Stimulated activated CD8-positive, alpha-beta memory T cell treated with anti-CD3 and anti-CD28 coated beads, Interleukin-15, amount 100 ng/mL, for 24 hours (primary cell): ENCODE results near the gene ZCCHC8.
"Not testable (repeated sequence)": the region's sequence is repeated elsewhere in the genome, so short reads cannot be mapped to it uniquely, and the experiment has no call there.

Experiments used
- DNase-seq: peaks from one replicate; pipeline ENCODE4 v3.0.0-alpha.2; 2020; ENCODE audit warnings: low read depth

ZCCHC8 gene

DNA sequence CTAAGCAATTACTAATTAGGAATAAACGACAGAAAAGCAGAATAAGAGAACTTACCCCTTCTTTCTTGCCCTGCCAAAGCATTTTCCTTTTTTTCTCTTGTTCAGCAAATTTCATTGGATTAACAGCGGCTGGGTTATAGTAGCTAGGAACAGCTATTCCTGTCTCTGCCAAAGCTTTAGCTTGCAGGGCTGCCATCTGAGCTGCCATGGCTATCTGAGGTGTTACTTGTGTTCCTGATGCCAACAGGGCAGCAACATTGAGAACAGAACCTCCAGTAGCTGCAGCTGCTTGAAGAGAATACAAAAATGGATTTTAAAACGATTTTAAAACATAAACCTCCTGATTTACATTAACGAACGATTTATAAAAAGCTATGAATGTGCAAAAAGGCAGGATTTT lies 7.4 kb upstream of the ZCCHC8 start:
- no peak for DNase-seq

DNA sequence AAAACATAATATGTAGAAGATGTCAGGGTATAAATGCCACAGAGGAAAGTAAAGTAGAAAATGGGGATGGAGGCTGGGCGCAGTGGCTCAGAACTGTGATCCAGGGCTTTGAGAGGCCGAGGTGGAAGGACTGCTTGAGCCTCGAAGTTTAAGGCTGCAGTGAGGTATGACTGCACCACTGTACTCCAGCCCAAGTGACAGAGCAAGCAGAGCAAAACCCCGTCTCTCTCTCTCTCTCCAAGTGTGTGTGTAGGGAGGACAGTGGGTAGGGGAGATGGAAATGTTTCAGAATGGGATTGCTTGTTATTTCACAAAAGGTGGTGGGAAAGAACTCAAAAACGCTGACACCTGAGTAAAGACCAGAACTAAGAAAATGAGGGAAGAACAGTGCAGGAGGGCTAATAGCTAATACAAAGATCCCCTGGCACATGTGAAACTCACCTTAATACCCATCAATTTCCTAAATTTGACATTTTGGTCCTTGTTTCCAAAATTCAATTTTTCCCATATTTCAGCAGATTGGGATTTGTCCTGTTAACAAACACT lies 5.7 kb upstream of the ZCCHC8 start:
- DNase-seq, result no peak

DNA sequence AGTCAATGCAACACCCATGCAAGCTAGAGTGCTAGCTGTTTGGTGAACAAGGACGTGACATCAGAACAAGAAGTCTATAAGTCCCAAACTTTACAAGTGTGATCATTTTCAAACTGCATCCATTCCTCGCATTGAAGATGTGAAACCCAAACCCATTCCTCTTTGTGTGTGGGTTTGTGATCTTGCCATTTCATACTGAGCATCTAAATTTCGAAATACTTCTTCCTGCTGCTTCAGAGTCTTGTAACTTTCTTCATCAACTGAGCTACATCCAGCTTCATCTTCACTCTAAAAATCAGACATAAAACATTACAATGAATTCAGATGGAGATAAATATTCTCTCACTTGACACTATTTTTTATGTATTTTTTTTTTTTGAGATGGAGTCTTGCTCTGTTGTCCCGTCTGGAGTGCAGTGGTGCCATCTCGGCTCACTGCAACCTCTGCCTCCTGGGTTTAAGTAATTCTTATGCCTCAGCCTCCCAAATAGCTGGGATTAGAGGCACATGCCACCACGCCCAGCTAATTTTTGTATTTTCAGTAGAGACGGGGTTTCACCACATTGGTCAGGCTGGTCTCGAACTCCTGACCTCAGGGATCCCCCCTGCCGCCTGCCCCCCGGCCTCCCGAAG lies 4.8 kb upstream of the ZCCHC8 start:
- no peak for DNase-seq

DNA sequence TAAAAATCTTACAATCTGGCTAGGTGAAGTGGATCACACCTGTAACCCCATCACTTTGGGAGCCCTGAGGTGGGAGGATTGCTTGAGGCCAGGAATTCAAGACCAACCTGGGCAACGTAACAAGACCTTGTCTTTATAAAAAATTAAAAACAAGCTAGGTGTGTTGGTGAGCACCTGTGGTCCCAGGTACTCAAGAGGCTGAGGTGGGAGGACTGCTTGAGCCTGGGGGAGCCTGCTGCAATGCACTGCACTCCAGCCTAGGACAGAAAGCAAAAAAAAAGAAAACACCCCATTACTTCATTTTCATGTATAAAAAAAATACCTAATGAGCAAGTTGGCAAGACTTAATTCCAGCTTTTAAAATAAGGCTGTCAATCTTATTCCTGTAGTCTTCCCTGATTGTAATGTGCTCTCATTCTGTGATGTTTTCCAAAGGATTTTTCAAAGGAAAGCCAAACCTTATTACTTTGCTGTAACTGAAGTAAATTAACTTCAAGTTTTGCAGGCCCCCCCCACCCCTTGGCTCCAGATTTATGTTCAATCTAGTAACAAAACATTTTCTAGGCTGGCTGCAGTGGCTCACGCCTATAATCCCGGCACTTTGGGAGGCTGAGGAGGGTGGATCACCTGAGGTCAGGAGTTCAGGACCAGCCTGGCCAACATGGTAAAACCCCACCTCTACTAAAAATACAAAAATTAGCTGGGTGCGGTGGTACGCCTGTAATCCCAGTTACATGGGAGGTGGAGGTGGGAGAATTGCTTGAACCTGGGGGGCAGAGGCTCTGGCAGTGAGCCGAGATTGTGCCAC lies 3.3 kb upstream of the ZCCHC8 start:
- DNase-seq, result no peak

DNA sequence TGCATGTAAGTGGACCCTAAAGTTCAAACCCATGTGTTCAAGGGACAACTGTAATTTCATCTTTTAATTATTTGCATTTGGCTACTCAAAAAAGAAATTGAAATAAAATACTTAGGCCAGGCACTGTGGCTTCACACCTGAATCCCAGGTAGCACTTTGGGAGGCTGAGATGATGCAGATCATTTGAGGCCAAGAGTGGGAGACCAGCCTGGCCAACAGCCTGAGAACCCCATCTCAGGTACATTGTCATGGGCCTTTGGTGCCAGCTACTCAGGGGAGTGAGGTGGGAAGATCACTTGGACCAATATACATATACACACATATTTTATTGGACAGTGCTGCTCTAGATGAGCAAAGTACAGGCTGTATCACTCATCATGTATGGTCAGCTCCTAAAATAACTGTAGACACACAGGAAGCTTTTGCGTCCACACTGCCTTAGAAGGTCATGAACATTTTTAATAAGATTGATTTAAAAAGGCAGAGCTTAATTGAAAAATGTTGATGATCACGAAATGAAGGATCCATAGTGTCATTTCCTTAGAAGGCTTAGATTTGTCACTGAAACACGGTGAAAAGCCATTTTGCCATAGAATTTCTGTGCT lies 2.5 kb upstream of the ZCCHC8 start:
- no peak for DNase-seq

DNA sequence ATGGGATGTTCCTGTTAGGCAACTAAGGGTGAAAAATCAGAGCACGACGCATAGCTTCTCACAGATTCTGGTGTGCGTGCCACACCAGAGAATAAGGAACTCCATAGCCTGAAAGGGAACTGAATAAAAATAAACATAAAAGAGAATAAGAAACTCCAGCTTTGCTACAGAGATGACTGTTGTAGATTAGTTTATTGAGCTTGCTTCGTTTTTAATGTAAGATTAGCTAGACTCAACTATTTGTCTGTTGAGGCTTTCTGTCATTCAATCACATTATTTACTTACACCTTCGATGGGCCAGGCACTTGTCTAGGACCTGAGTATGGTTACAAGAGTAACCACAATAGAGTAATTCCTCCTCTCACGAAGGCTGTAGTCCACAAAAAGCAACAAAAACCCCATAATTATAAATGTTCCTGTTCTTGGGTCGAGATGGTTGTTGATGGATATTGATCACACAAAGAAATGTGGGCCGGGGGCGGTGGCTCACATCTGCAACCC lies 807 bp upstream of the ZCCHC8 start:
- DNase-seq, result no peak

DNA sequence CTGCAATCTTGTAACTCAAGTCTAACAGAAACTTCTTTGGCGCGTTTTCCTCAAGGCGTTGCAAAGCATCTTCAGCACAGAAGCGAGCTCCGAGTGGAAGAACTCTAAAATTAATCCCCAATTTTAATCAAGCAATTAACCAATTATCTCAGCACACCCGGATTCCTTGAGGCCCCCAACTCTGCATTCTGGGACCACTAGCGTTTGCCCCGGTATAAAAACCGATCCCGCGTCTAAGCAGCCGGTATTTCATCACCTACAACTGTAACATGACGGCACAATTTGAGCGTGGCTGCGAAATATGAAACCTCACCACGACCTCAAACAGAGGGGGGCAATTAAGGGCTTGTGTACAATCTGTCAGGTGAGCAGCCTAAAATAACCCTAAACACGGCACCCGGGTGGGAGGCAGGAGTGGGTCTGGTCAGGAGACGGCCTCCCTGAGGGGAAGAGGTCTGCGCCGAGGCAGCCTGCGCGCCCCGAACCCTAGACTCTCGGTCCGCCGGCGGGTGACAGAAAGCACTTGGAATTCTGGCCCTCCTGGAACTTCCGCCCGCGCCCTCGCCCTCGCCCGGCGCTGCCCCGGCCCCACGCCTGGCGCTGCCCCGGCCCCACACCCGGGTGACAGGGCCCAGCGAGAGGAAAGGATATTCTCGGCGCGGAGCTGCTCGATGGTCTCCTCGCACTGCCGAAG lies 594 bp downstream of the ZCCHC8 start:
- DNase-seq, result peak; percentile 13

DNA sequence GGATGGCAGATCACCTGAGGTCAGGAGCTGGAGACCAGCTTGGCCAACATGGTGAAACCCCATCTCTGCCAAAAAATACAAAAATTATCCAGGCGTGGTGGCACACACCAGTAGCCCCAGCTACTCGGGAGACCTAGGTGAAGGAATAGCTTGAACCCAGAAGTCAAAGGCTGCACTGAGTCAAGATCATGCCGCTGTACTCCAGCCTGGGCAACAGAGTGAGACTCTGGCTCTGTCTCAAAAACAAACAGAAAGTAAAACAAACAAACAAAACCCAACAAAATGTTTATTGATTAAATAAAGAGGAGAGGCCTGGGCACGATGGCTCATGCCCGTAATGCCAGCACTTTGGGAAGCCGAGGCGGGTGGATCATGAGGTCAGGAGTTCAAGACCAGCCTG lies 5.5 kb downstream of the ZCCHC8 start:
- no peak for DNase-seq

DNA sequence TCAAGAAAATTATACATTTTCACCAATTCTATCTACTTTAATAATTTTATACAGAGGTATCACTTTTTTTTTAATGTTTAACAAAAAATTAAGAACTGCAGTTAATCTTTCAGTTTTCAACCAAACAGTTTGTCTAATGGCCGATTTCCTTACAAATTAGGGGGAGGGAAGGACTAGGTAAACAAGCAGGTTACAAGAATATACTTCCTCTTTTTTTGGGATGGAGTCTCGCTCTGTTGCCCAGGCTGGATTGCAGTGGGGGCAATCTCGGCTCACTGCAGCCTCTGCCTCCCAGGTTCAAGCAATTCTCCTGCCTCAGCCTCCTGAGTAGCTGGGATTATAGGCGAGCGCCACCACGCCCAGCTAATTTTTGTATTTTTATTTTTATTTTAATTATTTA lies 7.5 kb downstream of the ZCCHC8 start:
- DNase-seq, result not testable (repeated sequence)

DNA sequence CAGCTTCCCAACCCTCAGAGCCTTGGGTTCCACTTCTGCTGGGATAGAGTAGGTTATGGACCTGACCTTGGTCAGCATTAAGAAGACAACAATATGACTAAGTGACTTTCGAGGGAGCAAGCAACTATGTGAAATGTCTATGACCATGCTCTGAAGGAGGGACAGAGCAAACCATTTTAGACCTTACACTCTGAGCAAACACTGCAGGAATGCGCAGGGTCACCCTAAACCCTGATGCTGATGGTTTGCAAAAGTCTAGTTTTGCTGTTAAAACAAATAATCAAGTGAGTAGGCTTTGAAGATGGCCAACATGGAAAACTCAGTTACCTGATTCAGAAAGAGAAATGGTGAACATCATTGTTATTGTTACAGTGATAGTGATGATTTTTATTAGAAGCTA lies 8.7 kb downstream of the ZCCHC8 start:
- no peak for DNase-seq

DNA sequence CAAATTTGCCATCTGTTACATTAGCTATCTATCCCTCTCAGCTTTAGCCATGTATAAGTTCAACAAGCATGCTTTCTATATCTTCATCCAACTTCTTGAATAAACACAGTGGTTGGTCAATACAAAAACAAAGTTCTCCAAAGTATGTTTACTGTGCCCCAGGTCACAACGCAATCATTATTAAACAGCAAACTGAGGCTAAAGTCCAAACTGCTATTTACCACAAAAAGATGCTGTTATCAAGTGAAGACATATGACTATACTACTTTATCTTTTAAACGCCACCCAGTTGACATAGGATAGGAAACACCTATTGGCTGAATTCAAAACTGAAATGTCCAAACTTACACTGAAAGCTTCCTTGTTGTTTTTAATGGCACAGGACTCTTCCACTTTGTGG lies 11.7 kb downstream of the ZCCHC8 start:
- DNase-seq, result no peak

DNA sequence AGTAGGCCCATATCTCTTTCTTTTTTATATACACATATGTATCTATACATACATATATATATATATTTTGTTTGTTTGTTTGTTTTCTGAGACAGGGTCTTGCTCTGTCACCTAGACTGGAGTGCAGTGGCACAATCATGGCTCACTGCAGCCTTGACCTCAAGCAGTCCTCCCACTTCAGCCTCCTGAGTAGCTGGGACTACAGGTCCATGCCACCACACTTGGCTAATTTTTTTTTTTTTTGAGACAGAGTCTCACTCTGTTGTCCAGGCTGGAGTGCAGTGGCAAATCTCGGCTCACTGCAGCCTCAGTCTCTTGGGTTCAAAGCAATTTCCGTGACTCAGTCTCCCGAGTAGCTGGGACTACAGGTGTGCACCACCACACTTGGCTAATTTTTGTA lies 12.9 kb downstream of the ZCCHC8 start:
- not testable (repeated sequence) for DNase-seq

DNA sequence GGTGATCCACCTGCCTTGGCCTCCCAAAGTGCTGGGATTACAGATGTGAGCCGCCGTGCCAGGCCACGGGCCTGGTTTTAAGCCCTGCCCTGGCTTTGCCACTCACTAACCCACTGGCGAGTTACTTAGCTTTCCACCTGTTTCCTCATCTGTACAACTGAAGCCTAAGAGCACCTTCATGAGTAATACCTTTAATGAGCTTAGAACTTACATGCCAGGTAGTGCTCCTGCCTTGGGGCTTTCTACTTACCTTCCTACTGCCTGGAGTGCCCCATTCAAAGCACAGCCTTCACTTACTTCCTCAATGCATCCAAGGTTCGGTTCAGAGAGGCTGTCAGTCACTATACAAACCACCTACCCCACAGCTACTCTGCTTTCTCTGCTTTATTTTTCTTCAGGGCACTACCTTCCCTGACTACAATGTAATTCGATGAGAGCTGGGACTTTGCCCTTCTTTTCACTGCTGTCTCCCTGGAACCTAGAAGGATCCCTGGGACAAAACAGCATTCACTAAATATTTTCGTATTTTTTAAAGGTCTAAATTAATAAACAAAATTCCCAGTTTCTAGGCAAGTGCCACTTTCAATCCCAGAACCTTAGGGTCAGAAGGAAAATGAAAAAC lies 13.8 kb downstream of the ZCCHC8 start:
- no peak for DNase-seq

DNA sequence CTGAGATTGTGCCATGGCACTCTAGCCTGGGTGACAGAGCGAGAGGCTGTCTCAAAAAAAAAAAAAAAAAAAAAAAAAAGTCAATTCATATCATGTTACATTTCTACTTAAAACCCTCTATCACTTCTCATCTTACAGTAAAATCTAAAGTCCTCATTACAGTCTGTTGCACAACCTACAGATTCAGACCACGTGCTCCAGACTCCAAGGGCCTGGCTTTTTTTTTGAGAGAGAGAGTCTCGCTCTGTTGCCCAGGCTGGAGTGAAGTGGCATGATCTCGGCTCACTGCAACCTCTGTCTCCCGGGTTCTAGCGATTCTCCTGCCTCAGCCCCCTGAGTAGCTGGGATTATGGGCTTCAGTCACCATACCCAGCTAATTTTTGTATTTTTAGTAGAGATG lies 14.4 kb downstream of the ZCCHC8 start:
- DNase-seq, result not testable (repeated sequence)

DNA sequence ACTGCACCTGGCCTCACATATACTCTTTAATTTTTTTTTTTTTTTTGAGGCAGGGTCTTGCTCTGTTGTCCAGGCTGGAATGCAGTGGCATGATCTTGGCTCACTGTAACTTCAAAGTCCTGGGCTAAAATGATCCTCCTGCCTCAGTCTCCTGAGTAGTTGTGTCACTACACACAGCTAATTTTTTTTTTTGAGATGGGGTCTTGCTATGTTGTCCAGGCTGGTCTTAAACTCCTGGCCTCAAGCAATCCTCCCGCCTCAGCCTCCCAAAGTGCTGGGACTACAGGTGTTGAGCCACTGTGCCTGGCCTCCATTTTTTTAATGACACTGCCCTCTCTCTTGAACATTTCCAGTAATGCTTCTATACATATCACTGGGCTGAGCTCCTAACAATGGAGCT lies 16.3 kb downstream of the ZCCHC8 start:
- DNase-seq, result not testable (repeated sequence)

DNA sequence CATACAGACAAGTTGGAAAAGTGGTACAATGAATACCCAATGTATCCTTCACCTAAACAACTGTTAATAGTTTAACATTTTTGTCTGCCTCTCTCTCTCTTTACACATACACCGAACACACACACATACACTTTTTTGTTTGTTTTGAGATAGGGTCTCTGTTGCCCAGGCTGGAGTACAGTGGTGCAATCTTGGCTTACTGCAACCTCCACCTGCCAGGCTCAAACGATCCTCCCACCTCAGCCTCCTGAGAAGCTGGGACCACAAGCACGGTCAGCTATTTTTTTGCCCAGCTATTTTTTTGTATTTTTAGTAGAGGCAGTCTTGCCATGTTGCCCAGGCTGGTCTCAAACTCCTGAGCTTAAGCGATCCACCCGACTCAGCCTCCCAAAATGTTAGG lies 16.8 kb downstream of the ZCCHC8 start:
- no peak for DNase-seq

DNA sequence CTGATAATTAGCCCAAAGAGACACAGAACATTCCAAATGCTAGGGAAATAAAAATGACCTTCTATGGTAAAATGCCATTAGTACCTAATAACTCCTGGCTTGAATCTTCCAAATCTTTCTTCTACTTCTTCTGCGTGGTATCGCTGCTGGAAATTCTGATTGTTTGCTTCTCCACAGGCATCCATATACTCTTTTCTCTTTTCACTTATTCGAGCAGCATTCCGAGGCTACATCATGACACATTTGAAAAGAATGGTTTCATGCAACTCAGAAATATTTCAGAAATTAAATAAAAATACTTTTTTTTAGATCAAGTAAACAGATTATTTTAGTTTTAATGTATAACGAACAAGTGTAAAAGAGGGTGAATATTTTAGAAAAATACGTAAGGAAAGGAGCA lies 18.9 kb downstream of the ZCCHC8 start:
- no peak for DNase-seq

DNA sequence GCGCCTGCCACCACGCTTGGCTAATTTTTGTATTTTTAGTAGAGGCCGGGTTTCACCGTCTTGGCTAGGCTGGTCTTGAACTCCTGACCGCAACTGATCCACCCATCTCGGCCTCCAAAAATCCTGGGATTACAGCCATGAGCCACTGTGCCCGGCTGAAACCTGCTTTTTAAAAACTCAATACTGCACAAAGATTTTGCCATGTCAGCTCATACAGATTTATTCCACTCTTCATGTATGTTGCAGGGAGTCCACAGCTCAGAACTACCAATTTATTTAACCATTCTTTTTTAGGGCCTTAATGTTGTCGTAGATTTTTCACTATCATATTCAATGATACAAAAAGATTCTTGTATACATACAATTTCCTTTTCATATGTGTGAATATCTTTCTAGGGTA lies 20.0 kb downstream of the ZCCHC8 start:
- no peak for DNase-seq

DNA sequence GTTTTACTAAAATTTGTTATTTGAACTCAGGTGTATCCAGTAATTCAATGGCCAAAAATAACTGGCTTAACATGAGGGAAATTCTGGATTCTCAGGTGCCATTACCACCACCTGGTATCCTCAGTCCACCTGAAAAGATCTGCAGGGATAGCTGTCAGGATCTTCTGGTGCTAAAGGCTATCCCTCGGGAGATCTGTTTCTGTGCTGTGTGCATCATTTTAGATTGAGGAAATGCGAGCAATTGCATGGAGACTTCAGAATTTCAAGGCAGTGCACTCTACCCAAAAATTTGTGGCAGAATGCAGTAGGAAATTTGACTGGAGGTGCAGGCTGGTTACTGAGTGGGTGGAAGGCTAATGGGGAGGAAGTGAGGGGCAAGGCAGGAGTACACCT lies 26.4 kb downstream of the ZCCHC8 start:
- no peak for DNase-seq

DNA sequence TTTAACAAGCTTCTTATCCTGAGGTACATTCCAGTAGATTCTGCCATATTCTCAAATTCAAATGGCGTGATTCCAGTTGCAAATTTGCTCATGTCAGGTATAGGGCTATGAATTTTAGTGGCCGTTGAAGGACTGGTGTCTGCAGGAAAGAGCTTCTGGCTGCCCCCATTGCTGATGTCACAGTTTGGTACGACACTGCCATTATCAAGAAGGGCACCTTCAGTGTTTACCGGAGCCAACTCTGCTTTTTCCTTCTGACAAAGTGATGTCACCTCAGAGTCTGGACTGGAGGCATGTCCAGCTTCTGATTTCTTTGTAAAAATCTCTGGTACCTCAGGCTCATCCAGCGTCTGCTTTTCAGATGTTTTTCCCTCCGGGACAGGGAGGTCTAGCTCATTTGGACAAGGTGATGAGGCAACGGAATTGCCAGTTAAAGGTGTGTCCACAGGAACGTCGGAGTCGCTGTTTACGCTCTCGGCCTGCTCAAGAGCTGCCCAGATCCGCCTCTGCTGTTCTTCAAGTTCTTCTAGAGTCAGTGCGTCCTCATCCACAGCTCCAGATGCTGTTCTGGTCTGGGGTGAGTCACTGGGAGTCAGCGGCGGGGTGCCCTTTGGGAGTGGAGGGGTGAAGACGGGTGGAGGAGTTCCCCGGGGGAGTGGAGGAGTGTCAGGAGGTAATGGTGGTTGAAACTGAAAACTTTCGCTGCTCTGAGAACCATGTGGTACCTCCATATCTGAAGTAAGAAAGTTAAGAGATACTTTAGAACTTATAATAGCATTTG lies 27.0 kb downstream of the ZCCHC8 start:
- no peak for DNase-seq
